Measurements from ENCODE around the gene ANKRD13D. TPM values are rescaled to one million over a fixed set of nuclear protein-coding genes. Genes with fewer than 3 reads are reported as not detected.
"Not testable (repeated sequence)": the region's sequence is repeated elsewhere in the genome, so short reads cannot be mapped to it uniquely, and the experiment has no call there.

ANKRD13D gene
- polyA plus RNA-seq, 1 of the 3 experiments (the other 2 are of a cell fraction), result 50.2 TPM

DNA sequence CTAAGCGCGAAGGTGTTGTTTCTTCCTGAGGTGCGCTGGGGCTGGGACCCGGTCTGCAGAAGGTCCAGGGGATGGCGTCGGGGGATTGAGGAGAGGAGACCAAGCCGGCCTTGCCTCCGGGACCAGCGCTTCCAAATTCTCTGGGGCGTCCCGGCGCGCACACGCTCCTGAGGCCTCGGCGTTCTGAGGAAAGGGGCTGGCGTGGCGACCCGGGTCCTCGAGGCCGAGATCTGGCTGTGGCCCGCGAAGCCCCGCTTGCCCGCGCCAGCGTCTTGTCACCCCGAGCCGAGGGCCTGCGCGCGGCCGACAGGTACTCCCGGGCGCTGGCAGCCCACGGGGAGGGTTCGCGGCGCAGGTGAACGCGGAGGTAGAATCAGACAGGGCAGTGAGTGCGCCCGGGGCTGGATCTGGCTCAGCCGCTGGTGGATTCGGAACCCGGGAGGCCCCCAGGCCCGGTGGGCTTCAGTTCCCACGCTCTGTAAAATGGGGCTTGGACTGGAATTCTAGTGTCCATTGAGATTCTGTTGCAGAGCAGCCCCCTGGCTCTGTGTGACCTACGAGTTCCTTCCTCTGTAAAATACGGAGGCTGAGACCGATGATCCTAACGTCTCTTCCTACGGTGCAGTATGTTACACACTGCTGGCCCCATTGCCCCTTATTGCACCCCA is 28.9 kb downstream of the ANKRD13D start:
- ChIA-PET CTCF (interaction anchor here (0.6 to 12.0 kb wide), 56 partner anchors 9 to 396 kb away, joined by 3 to 274 read pairs (median 5); partner anchors contain the start of genes ANKRD13D, GRK2, POLD4 and PPP1CA), POLR2A (interaction anchor here (1.1 to 4.3 kb wide), 7 partner anchors 15 to 78 kb away, joined by 3 to 19 read pairs (median 6); partner anchors contain the start of genes ANKRD13D, GRK2, POLD4 and SSH3)
- H3K27me3 ChIP-seq (ENCODE audit: insufficient read depth), result no peaks in the 10 kb centered on the region
- peak overlapping the region; percentile 77 for H3K9ac ChIP-seq
- no peaks in the 10 kb centered on the region for H3K36me3 ChIP-seq (replicated peaks in 1 of 2; ENCODE audit: control insufficient read depth in 1 of 2, insufficient read depth in 2 of 2, low read length in 1 of 2)
- TF ChIP-seq SIN3A (IDR thresholded peaks at IDR 0.05; ENCODE audit: borderline replicate concordance, low read depth, low read length) (0 out of 2 replicates have a peak, but pooled peaks have one; percentile 0), FOSL2 (IDR thresholded peaks at IDR 0.05; ENCODE audit: borderline replicate concordance, low read depth) (no peak)
- TF ChIP-seq, protein P1, sequence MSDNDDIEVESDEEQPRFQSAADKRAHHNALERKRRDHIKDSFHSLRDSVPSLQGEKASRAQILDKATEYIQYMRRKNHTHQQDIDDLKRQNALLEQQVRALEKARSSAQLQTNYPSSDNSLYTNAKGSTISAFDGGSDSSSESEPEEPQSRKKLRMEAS (IDR thresholded peaks at IDR 0.05; ENCODE audit: low read depth), result peak; percentile 21; the same call in 1 of the 2 replicates
- peak overlapping the region; percentile 94 for H3K4me2 ChIP-seq
- H3K27ac ChIP-seq (ENCODE audit: low read depth in 2 of 2, low read length in 1 of 2), result peak overlapping the region in 1 of 2 experiments; percentile 84; a peak in 2 of 4 replicates
- H3K9me2 ChIP-seq, result no peaks in the 10 kb centered on the region
- no peaks in the 10 kb centered on the region for H4K20me1 ChIP-seq (ENCODE audit: insufficient read depth)
- H3K79me2 ChIP-seq (ENCODE audit: insufficient read depth), result 0 out of 2 replicates have a peak, but pooled peaks cover 4% of the 10 kb centered on the region
- peak overlapping the region; percentile 91 for H2AFZ ChIP-seq (ENCODE audit: low read depth)
- no peaks in the 10 kb centered on the region for H3K9me3 ChIP-seq
- peaks cover 23% of the 10 kb centered on the region for H3F3A ChIP-seq (replicated peaks; ENCODE audit: insufficient read depth)
- H3K4me1 ChIP-seq (ENCODE audit: control insufficient read depth in 1 of 2, insufficient read depth in 2 of 2, low read depth in 1 of 2, low read length in 1 of 2), result peaks cover 4 to 9% of the 10 kb centered on the region in 2 experiments; a peak in 1 of 4 replicates
- WGBS (ENCODE audit: low lambda C conversion rate), result 0% methylated on average over 11 of the region's 53 CpGs
- DNase-seq, result no peak
- H3K4me3 ChIP-seq (ENCODE audit: low read depth in 2 of 2, low read length in 1 of 2), result peak overlapping the region; percentile 83 to 85

DNA sequence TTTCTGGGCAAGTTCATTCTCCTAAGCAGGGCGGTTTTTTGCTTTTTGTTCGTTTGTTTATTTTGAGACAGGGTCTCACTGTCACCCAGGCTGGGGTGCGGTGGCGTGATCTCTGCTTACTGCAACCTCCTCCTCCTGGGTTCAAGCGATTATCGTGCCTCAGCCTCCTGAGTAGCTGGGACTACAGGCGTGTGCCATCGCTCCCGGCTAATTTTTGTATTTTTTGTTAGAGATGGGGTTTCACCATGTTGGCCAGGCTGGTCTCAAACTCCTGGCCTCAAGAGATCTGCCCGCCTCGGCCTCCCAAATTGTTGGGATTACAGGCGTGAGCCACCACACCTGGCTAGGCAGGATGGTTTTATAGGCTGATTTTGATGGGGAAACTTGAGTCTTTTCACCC is 29.8 kb downstream of the ANKRD13D start:
- H4K20me1 ChIP-seq (ENCODE audit: insufficient read depth); H3K4me1 ChIP-seq (ENCODE audit: control insufficient read depth in 1 of 2, insufficient read depth in 2 of 2, low read depth in 1 of 2, low read length in 1 of 2); H2AFZ ChIP-seq (ENCODE audit: low read depth); DNase-seq; H3K27ac ChIP-seq (ENCODE audit: low read depth in 2 of 2, low read length in 1 of 2); H3K9me3 ChIP-seq; H3K9me2 ChIP-seq; H3K4me3 ChIP-seq (ENCODE audit: low read depth in 2 of 2, low read length in 1 of 2); H3K36me3 ChIP-seq (replicated peaks in 1 of 2; ENCODE audit: control insufficient read depth in 1 of 2, insufficient read depth in 2 of 2, low read length in 1 of 2); H3K27me3 ChIP-seq (ENCODE audit: insufficient read depth); H3K79me2 ChIP-seq (ENCODE audit: insufficient read depth): not testable (repeated sequence)
- WGBS (ENCODE audit: low lambda C conversion rate), result 96% methylated on average over 12 of the region's 12 CpGs
- H3K4me2 ChIP-seq, result peak overlapping the region; percentile 94
- peaks cover 17% of the 10 kb centered on the region for H3F3A ChIP-seq (replicated peaks; ENCODE audit: insufficient read depth)
- CTCF ChIA-PET, result interaction anchor here (0.7 to 12.0 kb wide), 10 partner anchors 16 to 268 kb away, joined by 3 to 274 read pairs (median 24); partner anchors contain the start of genes ANKRD13D, GRK2, POLD4 and SSH3
- POLR2A ChIA-PET, result interaction anchor here (0.6 to 4.3 kb wide), 3 partner anchors 34 to 239 kb away, joined by 3 to 19 read pairs (median 6); partner anchors contain the start of gene POLD4
- H3K9ac ChIP-seq, result 0 out of 2 replicates have a peak overlapping the region, but pooled peaks have one; percentile 77

DNA sequence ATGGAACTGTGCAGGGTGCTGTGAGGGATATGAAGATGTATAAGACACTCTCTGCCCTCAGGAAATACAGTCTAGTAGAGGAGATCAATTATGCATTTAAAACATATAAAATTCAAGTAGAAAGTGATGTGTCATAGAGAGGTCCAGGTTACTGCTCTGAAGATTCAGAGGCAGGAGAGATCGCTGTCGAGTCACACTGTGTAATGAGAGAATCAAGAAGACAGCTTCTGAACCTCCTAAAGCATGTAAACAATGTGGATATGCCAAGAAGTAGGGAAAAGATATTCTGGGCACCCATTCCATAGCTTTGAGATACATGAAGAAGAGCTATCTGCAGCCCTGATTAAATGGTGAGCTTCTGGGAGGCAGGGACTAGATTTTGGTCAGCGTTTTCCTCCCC is 30.9 kb downstream of the ANKRD13D start:
- no peaks in the 10 kb centered on the region for H4K20me1 ChIP-seq (ENCODE audit: insufficient read depth)
- H3K27ac ChIP-seq (ENCODE audit: low read depth in 2 of 2, low read length in 1 of 2), result no peak overlapping the region
- 86% methylated on average over 3 of the region's 3 CpGs for WGBS (ENCODE audit: low lambda C conversion rate)
- peaks cover 4 to 8% of the 10 kb centered on the region in 2 experiments; a peak in 1 of 4 replicates for H3K4me1 ChIP-seq (ENCODE audit: control insufficient read depth in 1 of 2, insufficient read depth in 2 of 2, low read depth in 1 of 2, low read length in 1 of 2)
- no peak overlapping the region for H3K4me2 ChIP-seq
- no peak for DNase-seq
- no peaks in the 10 kb centered on the region for H3K36me3 ChIP-seq (replicated peaks in 1 of 2; ENCODE audit: control insufficient read depth in 1 of 2, insufficient read depth in 2 of 2, low read length in 1 of 2)
- ChIA-PET POLR2A (interaction anchor here (1.9 to 4.3 kb wide), 2 partner anchors 33 to 58 kb away, joined by 6 to 19 read pairs; partner anchors contain the start of gene POLD4), CTCF (interaction anchor here (1.6 to 12.0 kb wide), 5 partner anchors 17 to 62 kb away, joined by 4 to 274 read pairs (median 31); partner anchors contain the start of genes ANKRD13D, GRK2 and SSH3)
- H3K27me3 ChIP-seq (ENCODE audit: insufficient read depth), result no peaks in the 10 kb centered on the region
- H3K9ac ChIP-seq, result no peak overlapping the region
- H2AFZ ChIP-seq (ENCODE audit: low read depth), result no peak overlapping the region
- peaks cover 17% of the 10 kb centered on the region for H3F3A ChIP-seq (replicated peaks; ENCODE audit: insufficient read depth)
- 0 out of 2 replicates have a peak, but pooled peaks cover 4% of the 10 kb centered on the region for H3K79me2 ChIP-seq (ENCODE audit: insufficient read depth)
- H3K9me2 ChIP-seq, result no peaks in the 10 kb centered on the region
- H3K9me3 ChIP-seq, result no peaks in the 10 kb centered on the region
- H3K4me3 ChIP-seq (ENCODE audit: low read depth in 2 of 2, low read length in 1 of 2), result no peak overlapping the region
- no peak for TF ChIP-seq USF2 (IDR thresholded peaks at IDR 0.05; ENCODE audit: borderline replicate concordance, low read depth, low read length)
- no peak for TF ChIP-seq SIN3A (IDR thresholded peaks at IDR 0.05; ENCODE audit: borderline replicate concordance, low read depth, low read length)
- TF ChIP-seq, protein P1 (IDR thresholded peaks at IDR 0.05; ENCODE audit: low read depth), result no peak
- no peak for TF ChIP-seq RFX5 (IDR thresholded peaks at IDR 0.05; ENCODE audit: low read length)
- no peak for TF ChIP-seq MEF2A (IDR thresholded peaks at IDR 0.05; ENCODE audit: borderline replicate concordance, low read depth)
- TF ChIP-seq EP300 (IDR thresholded peaks at IDR 0.05; ENCODE audit: borderline replicate concordance in 1 of 2, low read depth in 1 of 2, low read length in 1 of 2), result no peak
- TF ChIP-seq FOSL2 (IDR thresholded peaks at IDR 0.05; ENCODE audit: borderline replicate concordance, low read depth), result no peak
- TF ChIP-seq, protein P2, sequence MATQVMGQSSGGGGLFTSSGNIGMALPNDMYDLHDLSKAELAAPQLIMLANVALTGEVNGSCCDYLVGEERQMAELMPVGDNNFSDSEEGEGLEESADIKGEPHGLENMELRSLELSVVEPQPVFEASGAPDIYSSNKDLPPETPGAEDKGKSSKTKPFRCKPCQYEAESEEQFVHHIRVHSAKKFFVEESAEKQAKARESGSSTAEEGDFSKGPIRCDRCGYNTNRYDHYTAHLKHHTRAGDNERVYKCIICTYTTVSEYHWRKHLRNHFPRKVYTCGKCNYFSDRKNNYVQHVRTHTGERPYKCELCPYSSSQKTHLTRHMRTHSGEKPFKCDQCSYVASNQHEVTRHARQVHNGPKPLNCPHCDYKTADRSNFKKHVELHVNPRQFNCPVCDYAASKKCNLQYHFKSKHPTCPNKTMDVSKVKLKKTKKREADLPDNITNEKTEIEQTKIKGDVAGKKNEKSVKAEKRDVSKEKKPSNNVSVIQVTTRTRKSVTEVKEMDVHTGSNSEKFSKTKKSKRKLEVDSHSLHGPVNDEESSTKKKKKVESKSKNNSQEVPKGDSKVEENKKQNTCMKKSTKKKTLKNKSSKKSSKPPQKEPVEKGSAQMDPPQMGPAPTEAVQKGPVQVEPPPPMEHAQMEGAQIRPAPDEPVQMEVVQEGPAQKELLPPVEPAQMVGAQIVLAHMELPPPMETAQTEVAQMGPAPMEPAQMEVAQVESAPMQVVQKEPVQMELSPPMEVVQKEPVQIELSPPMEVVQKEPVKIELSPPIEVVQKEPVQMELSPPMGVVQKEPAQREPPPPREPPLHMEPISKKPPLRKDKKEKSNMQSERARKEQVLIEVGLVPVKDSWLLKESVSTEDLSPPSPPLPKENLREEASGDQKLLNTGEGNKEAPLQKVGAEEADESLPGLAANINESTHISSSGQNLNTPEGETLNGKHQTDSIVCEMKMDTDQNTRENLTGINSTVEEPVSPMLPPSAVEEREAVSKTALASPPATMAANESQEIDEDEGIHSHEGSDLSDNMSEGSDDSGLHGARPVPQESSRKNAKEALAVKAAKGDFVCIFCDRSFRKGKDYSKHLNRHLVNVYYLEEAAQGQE (IDR thresholded peaks at IDR 0.05; ENCODE audit: low read depth, low read length), result no peak
- TF ChIP-seq, protein P3, sequence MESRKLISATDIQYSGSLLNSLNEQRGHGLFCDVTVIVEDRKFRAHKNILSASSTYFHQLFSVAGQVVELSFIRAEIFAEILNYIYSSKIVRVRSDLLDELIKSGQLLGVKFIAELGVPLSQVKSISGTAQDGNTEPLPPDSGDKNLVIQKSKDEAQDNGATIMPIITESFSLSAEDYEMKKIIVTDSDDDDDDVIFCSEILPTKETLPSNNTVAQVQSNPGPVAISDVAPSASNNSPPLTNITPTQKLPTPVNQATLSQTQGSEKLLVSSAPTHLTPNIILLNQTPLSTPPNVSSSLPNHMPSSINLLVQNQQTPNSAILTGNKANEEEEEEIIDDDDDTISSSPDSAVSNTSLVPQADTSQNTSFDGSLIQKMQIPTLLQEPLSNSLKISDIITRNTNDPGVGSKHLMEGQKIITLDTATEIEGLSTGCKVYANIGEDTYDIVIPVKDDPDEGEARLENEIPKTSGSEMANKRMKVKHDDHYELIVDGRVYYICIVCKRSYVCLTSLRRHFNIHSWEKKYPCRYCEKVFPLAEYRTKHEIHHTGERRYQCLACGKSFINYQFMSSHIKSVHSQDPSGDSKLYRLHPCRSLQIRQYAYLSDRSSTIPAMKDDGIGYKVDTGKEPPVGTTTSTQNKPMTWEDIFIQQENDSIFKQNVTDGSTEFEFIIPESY (IDR thresholded peaks at IDR 0.05; ENCODE audit: borderline replicate concordance, low read depth), result no peak

All from SK-N-SH (cell line).